Gastrocnemius medialis (tissue), 4 donors: ENCODE measurements around the gene LNX1. TPM values are rescaled to one million over a fixed set of nuclear protein-coding genes. Genes with fewer than 3 reads are reported as not detected.

ENCODE experiments used
- ATAC-seq, 2 donors: fragments of 150-250 bp; one replicate each; pipeline ENCODE4 v1.9.1; 2016
- DNase-seq, 2 donors: peaks; one replicate each; pipeline ENCODE4 v3.0.0-alpha.2; 2019
- H3K27ac ChIP-seq, 4 donors: fragments of 200-600 bp; sonication (generic); 1 replicate in 1 of 4; 2 replicates in 3 of 4; pipeline ENCODE4 v1.5.1; 2016 to 2018; ENCODE audit warnings: mild to moderate bottlenecking in 2 of 4, moderate library complexity in 1 of 4
- H3K27me3 ChIP-seq, 3 donors: fragments of 200-600 bp; sonication (generic) in 2 of 3; 1 replicate in 1 of 3; 2 replicates in 2 of 3; pipeline versions ENCODE4 v1.5.1 to v1.6.0; 2016 to 2019; ENCODE audit warnings: mild to moderate bottlenecking in 1 of 3, moderate library complexity in 1 of 3
- H3K36me3 ChIP-seq, 2 donors: fragments of 200-600 bp; sonication (generic) in 1 of 2; one replicate each; pipeline ENCODE4 v1.5.1; 2017 to 2018
- H3K4me1 ChIP-seq, 2 donors: fragments of 200-600 bp; sonication (generic) in 1 of 2; one replicate each; pipeline ENCODE4 v1.5.1; 2016 to 2017; ENCODE audit warnings: mild to moderate bottlenecking in 2 of 2
- H3K4me3 ChIP-seq, 4 donors: fragments of 200-600 bp; sonication (generic) in 3 of 4; 1 replicate in 1 of 4; 2 replicates in 3 of 4; pipeline ENCODE4 v1.5.1; 2016 to 2019; ENCODE audit warnings: mild to moderate bottlenecking in 2 of 4
- H3K9me3 ChIP-seq, 3 donors: fragments of 200-600 bp; sonication (generic) in 2 of 3; 1 replicate in 1 of 3; 2 replicates in 2 of 3; pipeline ENCODE4 v1.5.1; 2016 to 2019
- POLR2A ChIP-seq, 2 donors: fragments of 450-650 bp; IDR thresholded peaks; one replicate each; pipeline ENCODE4 v1.6.1; 2017; ENCODE audit warnings: antibody characterized with exemption in 2 of 2, mild to moderate bottlenecking in 2 of 2, moderate library complexity in 2 of 2
- in situ Hi-C, 4 donors: fragments of 200-750 bp; cut with MboI; loops; one replicate each; pipeline versions ENCODE4 v1.15.0 to v1.8.0; 2017; ENCODE audit warnings: low sequenced_read_pairs in 4 of 4
- intact Hi-C: fragments of 100-400 bp; cut with DNase I; formaldehyde crosslinking; loops from one replicate; pipeline ENCODE4 v1.15.1; 2023; ENCODE audit warnings: low total_unique reads
- total RNA-seq, 4 donors: library from RNA; depleted of rRNA; stranded (reverse); fragments of >200 nt; gene quantifications; one replicate each; pipeline versions ENCODE4 v1.1.0 to v1.2.3, GENCODE V29; 2016
- TF ChIP-seq, protein P1 (sequence below), 5 experiments: fragments of 450-650 bp in 3 of 5; fragments of 200-600 bp in 2 of 5; sonication (generic) in 2 of 5; IDR thresholded peaks in 4 of 5; conservative IDR thresholded peaks in 1 of 5; 1 replicate in 4 of 5; 2 replicates in 1 of 5; pipeline ENCODE4 v1.5.1; 2016 to 2019; ENCODE audit warnings: antibody characterized with exemption in 5 of 5, mild to moderate bottlenecking in 3 of 5, moderate library complexity in 3 of 5

LNX1 gene
- 10 to 100 TPM in 3 of 4 donors, 1 to 10 TPM in 1; 7.0 to 12.3 (median 11.0) TPM for total RNA-seq

DNA sequence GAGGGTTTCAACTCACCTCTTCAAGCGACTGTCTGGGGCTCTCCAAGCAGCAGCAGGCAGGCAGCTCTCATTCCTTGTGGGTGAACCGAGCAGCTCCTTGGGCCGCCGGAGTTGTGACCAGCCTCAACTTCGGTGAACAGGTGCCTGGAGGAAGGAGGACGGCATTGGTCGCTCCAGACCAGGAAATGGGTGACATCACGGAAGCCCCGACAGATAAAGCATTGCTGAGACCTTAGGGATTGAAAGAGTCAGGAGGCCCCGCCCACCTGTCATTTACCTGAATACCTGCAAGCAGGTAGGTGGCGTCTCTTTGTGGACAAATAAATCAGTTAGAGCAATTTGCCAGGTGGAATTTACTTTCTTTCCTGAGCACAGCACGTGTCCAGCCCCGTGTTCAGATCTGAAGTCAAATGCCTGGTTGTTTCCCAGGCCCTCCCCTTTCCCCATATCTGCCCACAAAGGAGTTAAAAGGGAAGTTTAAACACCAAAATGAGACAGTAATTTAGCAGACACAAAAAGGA, at the start of gene LNX1:
LNX1 (minus strand) TSS at position 115 of the 521 bp plus-strand sequence. CDS start 17,484 bp downstream, outside the sequence.
- in situ Hi-C loops (no loop called here), intact Hi-C loops (no loop called here)
- H3K4me3 ChIP-seq = no peak within 1 kb of the TSS
- no peaks in the 10 kb centered on the region for H3K27me3 ChIP-seq
- no peak within 1 kb of the TSS for H3K27ac ChIP-seq
- no peaks in the 10 kb centered on the region for H3K9me3 ChIP-seq
- TF ChIP-seq POLR2A (IDR thresholded peaks at IDR 0.05) = no peak
- TF ChIP-seq, protein P1, sequence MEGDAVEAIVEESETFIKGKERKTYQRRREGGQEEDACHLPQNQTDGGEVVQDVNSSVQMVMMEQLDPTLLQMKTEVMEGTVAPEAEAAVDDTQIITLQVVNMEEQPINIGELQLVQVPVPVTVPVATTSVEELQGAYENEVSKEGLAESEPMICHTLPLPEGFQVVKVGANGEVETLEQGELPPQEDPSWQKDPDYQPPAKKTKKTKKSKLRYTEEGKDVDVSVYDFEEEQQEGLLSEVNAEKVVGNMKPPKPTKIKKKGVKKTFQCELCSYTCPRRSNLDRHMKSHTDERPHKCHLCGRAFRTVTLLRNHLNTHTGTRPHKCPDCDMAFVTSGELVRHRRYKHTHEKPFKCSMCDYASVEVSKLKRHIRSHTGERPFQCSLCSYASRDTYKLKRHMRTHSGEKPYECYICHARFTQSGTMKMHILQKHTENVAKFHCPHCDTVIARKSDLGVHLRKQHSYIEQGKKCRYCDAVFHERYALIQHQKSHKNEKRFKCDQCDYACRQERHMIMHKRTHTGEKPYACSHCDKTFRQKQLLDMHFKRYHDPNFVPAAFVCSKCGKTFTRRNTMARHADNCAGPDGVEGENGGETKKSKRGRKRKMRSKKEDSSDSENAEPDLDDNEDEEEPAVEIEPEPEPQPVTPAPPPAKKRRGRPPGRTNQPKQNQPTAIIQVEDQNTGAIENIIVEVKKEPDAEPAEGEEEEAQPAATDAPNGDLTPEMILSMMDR (IDR thresholded peaks at IDR 0.05 in 4 of 5, conservative IDR thresholded peaks at IDR 0.05 in 1 of 5) = no peak
- ATAC-seq (no peak), DNase-seq (no peak)
- peaks cover under 1 to 9% of the 10 kb centered on the region in 2 donors for H3K4me1 ChIP-seq
- no peaks in the 10 kb centered on the region for H3K36me3 ChIP-seq

DNA sequence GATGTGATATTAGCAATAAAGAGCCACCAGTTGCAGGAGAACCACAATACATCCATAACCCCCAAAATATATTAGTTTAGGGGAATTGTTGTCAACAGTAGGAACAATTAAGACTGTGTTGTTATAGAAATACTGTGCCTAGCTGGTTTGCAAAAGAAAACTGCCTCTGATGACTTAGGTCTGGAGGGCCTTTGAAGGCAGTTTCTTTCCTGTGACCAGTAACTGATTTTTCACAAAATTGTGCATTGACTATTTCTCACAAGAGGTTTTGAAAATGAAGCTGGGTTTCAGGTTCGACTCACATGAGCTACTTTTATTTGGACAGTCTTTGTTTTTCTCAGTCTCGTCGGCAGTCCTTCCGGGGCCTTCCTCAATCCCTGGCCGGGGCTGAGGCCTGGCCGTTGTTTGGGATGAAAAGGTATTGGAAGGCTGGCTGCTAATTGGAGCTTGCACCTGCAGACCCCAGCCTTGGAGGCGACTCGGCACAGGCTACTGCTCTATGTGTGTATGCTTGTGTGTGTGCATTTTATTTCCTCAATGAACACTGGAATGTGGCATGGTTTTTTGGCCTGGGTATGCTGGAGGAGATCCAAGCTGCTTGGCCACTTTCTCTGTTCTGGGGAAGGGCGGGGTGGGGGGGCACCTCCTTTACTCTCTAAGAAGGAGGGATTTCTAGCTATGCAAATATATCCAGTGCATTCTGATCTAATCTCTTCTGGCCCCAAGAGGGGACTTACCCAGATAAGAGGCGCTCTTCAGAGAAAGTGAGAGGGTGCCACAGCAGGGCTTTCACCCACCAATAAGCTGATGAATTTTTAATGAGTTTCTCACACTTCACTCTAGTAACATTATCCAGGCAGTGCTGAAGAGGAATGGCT, 49.5 kb upstream of the LNX1 start:
- Histone ChIP-seq H3K9me3 (no peaks in the 10 kb centered on the region), H3K4me3 (no peak overlapping the region), H3K27me3 (no peaks in the 10 kb centered on the region), H3K4me1 (peaks cover 0 to 5% of the 10 kb centered on the region in 2 donors), H3K36me3 (no peaks in the 10 kb centered on the region), H3K27ac (no peak overlapping the region)
- no peak for TF ChIP-seq POLR2A (IDR thresholded peaks at IDR 0.05)
- TF ChIP-seq, protein P1 (IDR thresholded peaks at IDR 0.05 in 4 of 5, conservative IDR thresholded peaks at IDR 0.05 in 1 of 5) = no peak
- intact Hi-C loops = no loop called here
- ATAC-seq (no peak), DNase-seq (no peak)
- in situ Hi-C loops = no loop called here

DNA sequence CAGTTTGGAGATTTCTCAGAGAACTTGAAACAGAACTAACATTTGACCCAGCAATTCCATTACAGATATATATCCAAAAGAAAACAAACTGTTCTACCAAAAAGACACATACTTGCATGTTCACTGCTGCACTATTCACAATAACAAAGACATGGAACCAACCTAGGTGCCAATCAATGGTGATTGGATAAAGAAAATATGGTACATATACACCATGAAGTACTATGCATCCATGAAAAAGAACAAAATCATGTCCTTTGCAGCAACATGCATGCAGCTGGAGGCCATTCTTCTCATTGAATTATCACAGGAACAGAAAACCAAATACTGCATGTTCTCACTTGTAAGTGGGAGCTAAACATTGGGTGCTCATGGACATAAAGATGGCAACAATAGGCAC, 47.6 kb upstream of the LNX1 start:
- in situ Hi-C loops (no loop called here), intact Hi-C loops (no loop called here)
- H3K9me3 ChIP-seq = no peaks in the 10 kb centered on the region
- no peak for ATAC-seq
- no peaks in the 10 kb centered on the region for H3K27me3 ChIP-seq
- no peak overlapping the region for H3K27ac ChIP-seq
- DNase-seq = no peak
- H3K36me3 ChIP-seq = no peaks in the 10 kb centered on the region
- TF ChIP-seq POLR2A (IDR thresholded peaks at IDR 0.05) = no peak
- TF ChIP-seq, protein P1 (IDR thresholded peaks at IDR 0.05 in 4 of 5, conservative IDR thresholded peaks at IDR 0.05 in 1 of 5) = no peak
- H3K4me1 ChIP-seq = peaks cover 0 to 8% of the 10 kb centered on the region in 2 donors
- no peak overlapping the region for H3K4me3 ChIP-seq

DNA sequence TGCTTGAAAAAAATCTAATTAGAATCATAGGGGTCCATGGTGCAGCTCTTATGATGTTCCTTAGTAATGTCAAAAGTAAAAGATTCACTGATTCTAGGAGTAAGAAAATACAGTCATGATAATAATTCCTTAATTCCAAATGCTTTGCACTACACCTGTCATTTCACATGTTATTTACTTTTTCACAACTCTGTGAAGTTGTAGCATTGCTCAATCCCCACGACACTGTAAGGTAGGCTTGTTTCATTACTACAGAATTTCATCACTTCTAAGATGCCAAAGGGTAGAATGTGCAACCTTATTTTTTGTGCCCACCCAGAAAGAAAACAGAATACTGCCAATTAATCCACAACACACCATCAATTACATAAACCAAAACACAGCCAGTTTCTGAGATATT, 46.1 kb upstream of the LNX1 start:
- H3K27me3 ChIP-seq = no peaks in the 10 kb centered on the region
- no peak overlapping the region for H3K27ac ChIP-seq
- no peak overlapping the region for H3K4me3 ChIP-seq
- peaks cover 0 to 8% of the 10 kb centered on the region in 2 donors for H3K4me1 ChIP-seq
- no peaks in the 10 kb centered on the region for H3K9me3 ChIP-seq
- no peaks in the 10 kb centered on the region for H3K36me3 ChIP-seq
- in situ Hi-C loops = no loop called here
- TF ChIP-seq, protein P1 (IDR thresholded peaks at IDR 0.05 in 4 of 5, conservative IDR thresholded peaks at IDR 0.05 in 1 of 5) = no peak
- no peak for TF ChIP-seq POLR2A (IDR thresholded peaks at IDR 0.05)
- intact Hi-C loops = no loop called here
- ATAC-seq = no peak
- no peak for DNase-seq
